Activated CD8-positive, alpha-beta memory T cell treated with anti-CD3 and anti-CD28 coated beads for 48 hours (primary cell): ENCODE data around the gene PRRC2C.
A peak's percentile ranks its signal among the peaks of the same experiment; 100 is the strongest.
"Not testable (repeated sequence)": the region's sequence is repeated elsewhere in the genome, so short reads cannot be mapped to it uniquely, and the experiment has no call there.

Experiments used
- DNase-seq, 3 experiments: peaks; one replicate each; pipeline ENCODE4 v3.0.0-alpha.2; 2020; ENCODE audit warnings: low read depth in 2 of 3, low spot score in 2 of 3

The PRRC2C gene

DNA sequence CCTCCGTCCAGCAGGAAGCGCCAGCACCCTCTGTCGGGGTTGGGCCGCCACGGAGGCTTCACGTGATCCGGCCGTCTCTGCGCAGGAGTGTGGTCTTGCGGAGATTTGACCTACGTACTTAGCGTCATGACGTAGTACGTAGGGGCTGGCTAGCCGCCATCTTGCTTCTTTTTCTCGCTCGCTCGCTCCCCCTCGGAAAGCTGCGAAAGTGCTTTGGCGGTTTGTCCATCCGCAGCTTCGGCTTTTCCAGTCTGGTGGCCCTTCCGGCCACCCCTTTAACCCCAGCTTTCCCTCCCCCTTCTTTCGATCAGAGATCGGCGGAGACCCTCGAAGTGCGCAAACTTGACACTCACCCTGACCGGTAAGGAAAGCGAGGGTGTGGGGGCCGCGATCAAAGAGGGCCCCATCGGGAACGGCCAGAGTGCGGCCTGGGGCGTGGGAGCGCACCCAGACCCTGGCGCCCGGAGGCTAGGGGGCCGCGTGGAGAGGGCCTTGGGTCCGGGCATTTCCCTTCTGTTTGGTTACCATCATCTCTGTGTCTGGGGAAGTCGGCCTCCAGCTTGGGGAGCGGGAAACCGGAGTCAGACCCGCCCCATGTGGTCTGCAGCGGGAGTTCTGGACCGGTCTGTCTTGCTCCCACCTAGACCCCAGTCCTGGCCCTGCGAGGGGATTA, at the start of gene PRRC2C:
Gene PRRC2C (plus strand): TSS at position 156 of the 673 bp plus-strand sequence. CDS start 26,559 bp downstream, outside the sequence.
- peak; percentile 58 to 80 (median 76) for DNase-seq

DNA sequence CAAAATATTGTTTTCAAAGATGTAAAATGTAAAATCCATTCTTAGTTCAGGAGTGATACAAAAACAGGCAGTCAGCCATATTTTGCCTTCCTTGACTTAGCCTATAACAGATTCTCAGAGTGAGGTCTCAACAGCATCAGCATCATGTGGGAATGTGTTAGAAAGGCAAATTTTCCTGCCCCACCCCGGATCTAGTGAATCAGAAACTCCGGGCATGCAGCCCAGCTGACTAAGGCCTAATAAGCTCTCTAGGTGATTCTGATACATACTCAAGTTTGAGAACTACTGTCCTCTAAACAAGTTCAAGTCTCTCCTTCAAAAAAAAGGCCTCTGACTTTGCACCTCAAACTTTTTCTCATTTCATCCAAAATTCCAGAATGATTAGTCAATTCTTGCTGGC, 46.9 kb upstream of the PRRC2C start:
- DNase-seq: no peak

DNA sequence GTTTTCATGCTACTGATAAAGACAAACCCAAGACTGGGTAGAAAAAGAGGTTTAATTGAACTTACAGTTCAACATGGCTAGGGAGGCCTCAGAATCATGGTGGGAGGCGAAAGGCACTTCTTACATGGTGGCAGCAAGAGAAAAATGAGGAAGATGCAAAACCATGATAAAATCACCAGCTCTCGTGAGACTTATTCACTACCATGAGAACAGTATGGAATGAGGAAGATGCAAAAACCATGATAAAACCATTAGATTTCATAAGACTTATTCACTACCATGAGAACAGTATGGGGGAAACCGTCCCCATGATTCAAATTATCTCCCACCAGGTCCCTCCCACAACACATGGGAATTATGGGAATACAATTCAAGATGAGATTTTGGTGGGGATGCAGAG, 45.1 kb upstream of the PRRC2C start:
- DNase-seq: not testable (repeated sequence)

DNA sequence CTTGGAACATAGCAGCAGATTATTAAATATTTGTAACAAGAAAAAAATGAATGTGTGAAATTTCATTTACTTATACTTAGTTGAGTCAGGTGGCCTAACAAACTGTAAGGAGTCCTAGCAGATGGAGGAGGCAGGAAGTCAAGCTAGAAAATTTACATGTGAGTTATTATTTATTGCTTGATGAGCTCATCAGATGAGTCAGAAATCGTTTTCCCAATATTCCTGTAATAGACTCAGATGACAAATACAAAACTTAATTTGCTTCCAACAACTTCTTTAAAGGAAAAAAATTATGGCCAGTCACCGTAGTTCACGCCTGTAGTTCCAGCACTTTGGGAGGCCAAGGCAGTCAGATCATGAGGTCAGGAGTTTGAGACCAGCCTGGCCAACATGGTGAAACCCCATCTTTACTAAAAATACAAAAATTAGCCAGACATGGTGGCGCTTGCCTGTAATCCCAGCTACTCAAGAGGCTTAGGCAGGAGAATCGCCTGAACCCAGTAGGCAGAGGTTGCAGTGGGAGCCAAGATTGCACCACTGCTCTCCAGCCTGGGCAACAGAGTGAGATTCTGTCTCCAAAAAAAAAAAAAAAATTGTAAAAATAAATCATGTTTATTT, 43.9 kb upstream of the PRRC2C start:
- not testable (repeated sequence) for DNase-seq

DNA sequence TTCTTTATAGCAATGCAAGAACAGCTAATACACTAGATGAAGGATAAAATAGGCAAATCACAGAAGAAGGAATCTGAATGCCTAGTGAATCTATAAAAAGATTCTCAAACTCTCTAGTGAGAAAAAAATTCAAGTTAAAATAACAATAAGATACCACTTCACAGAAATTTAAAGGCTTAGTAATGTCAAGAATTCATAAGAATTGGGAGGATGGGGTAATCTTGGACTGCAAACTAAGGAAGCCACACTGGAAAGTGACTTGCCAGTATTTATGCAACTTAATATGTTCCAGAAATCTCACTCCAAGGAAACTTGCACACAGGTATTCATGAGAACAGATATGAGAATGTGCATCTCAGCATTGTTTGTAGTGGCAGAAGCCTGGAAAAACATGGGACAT, 38.9 kb upstream of the PRRC2C start:
- no peak for DNase-seq

DNA sequence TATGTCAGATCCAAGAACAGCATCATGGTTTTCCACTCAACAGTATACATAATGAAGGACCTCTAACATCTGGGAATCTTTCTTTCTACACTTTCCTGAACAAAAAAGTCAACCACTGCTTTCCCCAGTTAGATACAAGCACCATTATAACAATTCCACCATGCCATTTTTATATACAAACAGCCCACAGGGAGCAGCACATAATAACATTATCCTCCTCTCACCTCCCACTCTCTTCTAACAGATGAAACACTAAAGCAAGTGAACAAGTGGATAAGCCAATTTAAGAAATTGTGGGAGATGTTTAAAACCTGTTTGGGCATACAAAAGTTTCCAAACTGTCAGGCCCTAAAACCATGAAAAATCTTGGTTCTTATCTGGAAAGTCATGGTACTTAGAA, 29.4 kb upstream of the PRRC2C start:
- no peak for DNase-seq

DNA sequence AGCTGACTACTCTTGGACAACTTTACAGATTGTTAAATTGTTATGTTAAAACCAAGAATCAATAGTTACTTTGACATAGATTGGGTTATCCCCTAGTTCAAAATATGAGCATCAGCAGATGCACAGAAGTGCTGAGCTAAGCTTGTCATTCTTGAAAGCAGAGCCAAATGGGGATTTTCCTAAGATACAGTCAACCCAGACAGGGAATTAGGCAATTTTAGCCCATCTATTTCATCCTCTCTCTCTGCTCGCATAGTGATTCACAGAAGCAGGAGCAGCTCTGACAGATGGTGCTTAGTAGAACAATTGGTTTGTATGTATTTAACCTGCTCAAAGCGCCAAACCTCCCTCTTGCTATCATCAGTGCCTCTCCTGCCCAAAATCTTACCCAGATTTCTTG, 27.9 kb upstream of the PRRC2C start:
- DNase-seq: no peak

DNA sequence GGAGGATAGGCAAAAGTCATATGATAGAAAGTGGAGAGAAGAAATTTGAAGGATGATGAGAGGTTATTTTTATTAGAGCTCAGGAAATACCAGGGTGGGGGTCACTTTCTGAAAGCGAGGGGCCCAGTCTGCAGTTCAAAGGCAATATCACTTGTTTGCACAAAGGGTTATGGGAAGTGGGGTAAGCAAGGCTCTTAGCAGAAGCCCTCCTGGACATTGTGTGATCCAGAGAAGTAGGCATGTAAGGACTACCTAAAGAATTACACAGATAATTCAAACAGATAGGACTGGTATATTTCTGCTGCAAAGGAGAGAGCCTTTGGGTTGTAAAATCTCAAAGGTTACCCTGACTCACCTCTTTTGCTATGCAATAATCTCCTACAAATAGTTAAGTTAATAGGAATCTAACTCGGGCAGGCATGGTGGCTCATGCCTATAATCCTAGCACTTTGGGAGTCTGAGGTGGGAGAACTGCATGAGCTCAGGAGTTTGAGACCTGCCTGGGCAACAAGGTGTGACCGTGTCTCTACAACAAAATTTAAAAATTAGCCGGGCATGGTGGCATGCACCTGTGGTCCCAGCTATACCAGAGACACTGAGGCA, 25.2 kb upstream of the PRRC2C start:
- no peak for DNase-seq

DNA sequence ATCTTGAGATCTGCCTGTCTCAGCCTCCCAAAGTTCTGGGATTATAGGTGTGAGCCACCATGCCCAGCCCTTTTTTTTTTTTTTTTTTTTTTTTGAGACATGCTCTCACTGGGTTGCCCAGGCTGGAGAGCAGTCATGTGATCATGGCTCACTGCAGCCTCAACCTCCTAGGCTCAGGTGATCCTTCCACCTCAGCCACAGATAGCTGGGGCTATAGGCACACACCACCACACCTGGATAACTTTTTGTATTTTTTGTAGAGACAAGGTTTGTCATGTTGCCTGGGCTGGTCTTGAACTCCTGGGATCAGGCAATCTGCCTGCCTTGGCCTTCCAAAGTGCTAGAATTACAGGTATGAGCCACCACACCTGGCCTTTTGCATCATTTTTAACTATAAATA, 17.7 kb upstream of the PRRC2C start:
- no peak for DNase-seq

DNA sequence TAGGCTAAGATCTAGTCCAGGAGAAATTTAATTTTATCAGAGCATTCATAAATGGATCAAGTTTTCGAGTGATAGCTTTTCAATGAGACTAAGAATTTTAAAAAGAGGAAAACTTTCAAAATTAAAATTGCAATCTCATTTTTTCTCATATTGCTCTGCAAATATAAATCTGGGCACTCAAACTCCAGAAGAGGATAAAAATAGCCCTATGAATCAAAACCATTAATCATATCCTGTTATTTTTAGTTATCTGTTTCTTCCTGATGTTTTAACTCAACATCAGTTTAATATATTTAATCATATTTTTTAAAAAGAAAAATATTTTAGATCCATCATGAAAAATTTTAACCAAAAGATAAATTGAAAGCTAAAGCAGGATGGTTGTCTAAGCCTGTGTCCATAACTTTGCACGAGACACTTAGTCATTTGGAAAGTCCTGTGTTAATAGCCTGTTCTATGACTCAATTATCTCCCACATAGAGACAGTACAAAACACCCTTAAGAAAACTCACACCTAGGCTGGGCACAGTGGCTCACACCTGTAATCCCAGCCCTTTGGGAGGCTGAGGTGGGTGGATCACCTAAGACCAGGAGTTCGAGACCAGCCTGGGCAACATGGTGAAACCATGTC, 17.1 kb upstream of the PRRC2C start:
- DNase-seq: no peak

DNA sequence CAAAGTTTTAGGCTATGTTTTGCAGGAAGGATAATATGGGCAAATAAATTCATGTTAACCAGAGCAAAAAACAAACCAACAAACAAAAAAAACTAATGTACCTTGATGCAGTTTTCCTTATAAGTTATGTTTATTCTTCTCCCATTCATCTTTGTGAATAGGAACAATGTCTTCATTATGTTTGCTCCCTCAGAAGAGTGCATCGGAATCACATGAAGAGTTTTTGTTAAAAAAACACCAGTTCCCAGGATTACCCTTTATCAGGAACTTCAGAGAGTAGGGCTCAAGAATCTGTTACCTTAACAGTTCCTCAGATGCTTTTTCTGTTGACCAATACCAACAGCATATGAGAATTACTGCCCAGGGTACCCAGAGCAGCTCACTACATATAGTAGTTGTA, 14.6 kb upstream of the PRRC2C start:
- no peak for DNase-seq

DNA sequence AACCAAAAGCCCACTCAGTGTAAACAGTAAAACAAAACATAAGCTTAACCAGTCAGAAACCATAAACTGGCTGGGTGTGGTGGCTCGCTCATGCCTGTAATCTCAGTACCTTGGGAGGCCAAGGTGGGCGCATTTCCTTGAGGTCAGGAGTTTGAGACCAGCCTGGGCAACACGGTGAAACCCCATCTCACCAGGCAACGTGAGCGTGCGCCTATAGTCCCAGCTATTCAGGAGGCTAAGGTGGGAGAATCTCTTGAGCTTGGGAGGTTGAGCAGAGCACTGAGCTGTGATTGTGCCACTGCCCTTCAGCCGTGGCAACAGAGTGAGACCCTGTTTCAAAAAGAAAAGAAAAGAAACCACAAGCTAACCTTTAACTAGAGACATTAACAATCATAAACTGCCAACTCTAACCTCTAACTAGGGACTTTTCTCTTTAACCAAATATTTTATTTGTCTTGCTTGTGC, 13.1 kb upstream of the PRRC2C start:
- no peak for DNase-seq

DNA sequence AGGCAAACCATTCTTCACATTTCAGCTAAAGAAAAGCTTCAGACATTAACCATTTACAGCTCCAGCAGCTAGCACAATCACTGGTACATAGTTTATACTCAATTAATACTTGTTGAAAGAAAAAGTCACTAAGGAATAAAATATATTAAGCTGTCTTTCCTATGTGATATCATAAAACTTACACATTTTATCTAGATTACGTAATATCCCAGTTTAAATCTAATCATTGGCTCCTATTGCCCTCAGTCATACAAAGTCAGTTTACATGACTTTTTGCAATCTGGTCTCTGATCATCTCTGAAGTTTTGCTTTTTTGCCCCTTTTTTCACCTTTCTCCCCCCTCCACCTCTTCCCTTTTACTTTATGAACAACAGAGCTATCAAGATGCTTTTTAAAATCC, 8.5 kb upstream of the PRRC2C start:
- DNase-seq: no peak

DNA sequence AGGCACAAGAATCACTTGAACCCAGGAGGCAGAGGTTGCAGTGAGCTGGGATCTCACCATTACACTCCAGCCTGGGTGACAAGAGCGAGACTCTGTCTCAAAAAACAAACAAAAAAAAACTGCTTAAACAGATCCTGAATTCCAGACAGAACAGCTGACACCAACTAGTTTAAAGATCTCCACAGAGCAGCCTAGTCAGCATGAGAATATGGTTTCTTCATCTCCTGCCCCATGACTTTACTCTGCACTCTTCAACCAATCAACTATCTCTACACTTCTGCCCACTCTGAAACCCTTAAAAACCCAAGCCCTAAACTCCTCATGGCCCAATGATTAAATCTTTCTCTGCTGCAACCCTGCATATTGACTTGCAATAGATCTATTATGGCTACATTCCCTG, 7.5 kb upstream of the PRRC2C start:
- no peak for DNase-seq

DNA sequence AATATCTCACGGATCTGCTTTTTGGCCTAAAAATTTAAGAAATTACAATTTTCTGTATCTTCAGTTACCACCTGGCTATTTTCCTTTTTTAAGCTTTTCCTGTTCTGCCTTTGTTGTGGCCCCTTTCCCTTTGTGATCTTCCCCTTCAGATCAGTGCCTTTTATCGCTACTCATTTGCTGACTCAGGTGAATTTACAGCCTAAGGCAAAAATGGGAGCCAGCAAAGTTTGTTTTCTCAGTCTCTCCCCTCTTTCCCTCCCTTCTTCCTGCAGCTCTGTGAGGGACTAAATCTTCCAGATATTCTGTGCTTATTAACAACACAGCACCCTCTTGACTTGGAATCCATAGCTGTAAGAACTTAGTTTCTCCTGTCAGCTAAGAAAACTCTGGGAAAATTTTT, 5.3 kb upstream of the PRRC2C start:
- no peak for DNase-seq

DNA sequence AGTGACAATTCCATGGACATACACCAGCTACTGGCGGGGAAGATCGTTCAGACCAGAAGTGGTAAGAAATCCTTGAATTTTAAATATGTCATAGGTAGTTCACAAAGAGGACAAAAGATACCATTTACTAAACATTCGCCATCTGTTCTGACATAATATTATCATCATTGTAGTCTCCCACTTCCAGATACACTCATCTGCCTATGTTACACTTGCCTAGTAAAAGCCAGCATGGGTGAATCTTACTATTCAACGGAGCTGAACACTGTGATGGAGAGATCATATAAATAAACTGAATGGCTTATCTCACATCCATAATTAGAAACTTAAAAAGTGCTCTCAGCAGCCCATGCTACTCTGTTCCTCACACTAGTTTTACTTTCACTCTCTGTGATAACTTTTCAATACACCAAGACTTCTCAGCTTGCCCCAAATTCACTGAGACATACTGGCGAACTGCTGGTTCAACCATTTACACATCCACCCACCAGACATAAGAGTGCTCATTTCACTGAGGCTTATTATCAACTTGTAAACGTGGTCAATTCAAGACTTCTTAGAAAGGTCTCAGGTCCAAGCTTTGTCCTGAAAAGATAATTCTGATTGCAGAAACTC, 463 bp upstream of the PRRC2C start:
- DNase-seq: no peak

DNA sequence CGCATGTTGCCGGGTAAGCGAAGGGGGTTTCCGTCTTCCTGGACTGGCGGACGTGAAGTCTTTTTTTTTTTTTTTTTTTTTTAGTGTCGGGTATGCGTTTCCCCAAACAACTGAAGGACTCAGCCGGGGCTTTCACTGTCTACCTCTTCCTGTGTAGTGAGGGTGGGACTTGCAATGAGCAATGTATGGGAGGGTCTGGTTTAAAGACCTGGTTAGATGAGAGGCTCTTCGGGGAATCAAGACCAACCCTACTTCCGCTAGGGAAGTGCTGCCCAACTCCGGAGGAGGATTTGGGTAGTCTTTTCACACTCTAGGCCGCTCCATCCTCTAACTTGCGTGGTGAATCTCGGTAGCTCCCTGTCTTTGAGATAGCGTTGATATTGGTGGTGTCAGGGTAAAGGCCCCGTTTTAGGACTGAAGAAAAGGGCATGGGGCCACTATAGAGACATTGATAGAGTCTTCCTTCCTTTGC, 754 bp downstream of the PRRC2C start:
- DNase-seq: peak in 2 of 3 experiments; percentile 44 to 48

DNA sequence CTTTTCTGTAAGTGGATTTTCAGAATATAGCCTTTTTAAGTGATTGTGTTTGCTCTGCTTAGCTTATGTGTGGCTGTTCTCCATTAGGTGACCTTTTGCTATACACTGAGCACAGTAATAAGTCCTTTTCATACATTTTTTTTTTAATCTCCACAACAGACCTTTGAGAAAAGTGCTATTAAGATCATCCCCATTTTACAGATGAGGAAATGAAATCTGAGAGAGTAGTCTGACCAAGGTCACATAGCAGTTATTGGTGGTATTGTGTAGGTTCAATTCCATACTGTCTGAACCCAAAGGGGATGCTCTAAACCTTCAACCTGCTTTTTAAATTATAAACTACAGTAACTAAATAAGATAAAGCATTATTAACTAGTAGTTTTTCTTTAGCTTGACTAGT, 1.7 kb downstream of the PRRC2C start:
- DNase-seq: no peak

DNA sequence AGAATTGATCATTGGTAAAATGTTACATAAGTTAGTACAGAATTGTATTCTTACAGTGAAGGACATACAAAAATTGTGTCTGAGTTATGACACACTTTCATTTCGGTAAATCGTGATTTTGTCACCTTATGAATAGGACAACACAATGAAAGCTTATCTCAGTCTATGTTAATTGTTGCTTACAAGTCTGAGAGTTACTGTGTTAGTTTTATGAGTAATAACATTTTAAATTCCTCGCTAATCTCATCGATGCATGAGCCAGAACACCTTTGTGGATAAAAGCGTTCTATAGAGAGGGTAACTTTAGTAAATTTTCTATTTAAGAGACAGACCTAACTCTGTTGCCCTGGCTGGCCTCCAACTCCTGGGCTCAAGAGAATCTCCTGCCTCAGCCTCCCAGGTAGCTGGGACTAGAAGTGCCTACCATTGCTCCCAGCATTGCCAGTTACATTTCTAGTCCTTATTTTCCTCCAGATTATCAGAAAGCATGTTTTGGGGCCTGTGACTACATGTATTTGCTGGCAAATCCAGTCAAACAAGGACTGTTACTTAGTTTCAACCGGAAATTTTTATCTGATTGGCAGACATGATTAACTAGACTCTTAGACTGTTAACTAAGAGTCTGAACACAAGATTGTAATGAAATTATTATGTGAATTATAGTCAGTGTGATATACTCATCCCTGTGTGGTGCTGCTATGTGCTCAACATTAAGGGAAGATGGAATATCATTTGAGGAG, 3.0 kb downstream of the PRRC2C start:
- DNase-seq: no peak

DNA sequence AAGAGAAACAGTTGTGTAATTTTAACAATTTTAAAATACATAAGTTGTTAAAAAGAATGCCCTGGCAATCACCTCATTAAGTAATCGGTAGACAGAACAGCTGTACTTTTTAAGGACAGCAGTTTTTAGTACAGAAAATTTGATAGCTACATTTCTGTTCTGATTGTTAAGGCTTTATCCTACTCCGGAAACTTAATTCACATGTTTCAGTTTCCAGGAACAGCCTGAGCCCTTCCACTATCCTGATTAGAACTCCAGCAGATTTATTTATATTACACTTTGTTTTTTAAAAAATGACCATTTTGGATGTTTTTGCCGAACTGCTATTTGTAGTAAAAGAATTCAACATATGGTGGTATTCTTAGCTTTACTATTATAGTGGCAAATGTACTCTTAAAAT, 8.7 kb downstream of the PRRC2C start:
- DNase-seq: no peak

DNA sequence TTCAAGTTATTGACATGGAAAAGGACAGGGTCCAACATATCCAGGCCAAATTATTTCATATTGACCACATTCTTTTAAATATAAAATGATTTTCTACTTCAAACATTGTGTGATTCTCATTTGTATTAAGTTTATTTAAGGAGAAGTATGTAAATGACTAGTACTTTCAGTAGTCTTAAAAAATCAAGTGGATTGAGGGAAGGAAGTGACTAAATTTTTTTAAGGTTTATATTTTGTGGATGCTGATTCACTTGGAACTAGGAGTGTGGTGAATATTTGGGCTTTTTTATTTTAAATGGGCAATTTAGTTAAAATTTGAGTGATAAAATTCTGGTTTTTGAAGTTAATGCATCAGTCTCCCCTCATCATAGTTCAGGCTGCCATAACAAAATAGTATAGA, 10.1 kb downstream of the PRRC2C start:
- no peak for DNase-seq
